GM18909 (cell line): ENCODE results near the gene KLRC2.
"Not testable (repeated sequence)": the region's sequence is repeated elsewhere in the genome, so short reads cannot be mapped to it uniquely, and the experiment has no call there.

Experiments used
- ATAC-seq: cut with Tn5 transposase; IDR thresholded peaks from one replicate; pipeline ENCODE4 v1.9.1; 2021; ENCODE audit warnings: mild to moderate bottlenecking; ENCODE audit not compliant: unreplicated experiment, poor library complexity

The KLRC2 gene

DNA sequence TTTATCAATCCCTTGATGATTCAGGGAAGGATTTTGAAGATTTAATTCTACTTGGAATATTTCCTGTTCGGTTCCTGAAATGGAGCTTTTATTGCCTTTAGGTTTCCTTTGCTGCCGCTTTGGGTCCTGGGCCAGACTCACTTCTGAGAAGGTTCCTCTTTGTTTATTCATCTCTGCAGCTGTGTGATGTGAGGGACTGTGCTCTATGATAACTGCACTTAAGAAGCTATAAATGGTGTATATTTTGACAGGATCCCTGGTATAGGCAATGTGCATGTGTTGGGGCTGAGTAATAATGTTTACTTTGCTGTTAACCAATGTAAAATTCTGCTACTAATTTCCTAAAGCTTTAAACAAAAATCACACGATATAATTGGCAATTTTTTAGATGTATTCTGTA lies at the start of gene KLRC2:
Gene KLRC2, minus strand, starts transcription at position 195 of the 400 bp plus-strand sequence. Its CDS starts 24 bp downstream, at position 171.
- ATAC-seq, result not testable (repeated sequence)

DNA sequence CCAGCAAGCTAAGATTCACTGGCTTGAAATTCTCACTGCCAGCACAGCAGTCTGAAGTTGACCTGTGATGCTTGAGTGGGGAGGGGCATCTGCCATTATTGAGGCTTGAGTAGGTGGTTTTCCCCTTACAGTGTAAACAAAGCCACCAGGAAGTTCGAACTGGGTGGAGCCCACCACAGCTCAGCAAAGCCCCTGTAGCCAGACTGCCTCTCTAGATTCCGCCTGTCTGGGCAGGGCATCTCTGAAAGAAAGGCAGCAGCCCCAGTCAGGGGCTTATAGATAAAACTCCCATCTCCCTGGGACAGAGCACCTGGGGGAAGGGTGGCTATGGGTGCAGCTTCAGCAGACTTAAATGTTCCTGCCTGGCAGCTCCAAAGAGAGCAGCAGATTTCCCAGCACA lies 46.1 kb upstream of the KLRC2 start:
- ATAC-seq, result not testable (repeated sequence)

DNA sequence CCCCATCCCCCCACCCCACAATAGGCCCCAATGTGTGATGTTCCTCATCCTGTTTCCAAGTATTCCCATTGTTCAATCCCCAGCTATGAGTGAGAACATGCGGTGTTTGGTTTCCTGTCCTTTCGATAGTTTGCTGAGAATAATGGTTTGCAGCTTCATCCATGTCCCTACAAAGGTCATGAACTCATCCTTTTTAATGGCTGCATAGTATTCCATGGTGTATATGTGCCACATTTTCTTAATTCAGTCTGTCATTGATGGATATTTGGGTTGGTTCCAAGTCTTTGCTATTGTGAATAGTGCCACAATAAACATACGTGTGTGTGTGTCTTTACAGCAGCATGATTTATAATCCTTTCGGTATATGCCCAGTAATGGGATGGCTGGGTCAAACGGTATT lies 37.0 kb upstream of the KLRC2 start:
- ATAC-seq, result not testable (repeated sequence)

DNA sequence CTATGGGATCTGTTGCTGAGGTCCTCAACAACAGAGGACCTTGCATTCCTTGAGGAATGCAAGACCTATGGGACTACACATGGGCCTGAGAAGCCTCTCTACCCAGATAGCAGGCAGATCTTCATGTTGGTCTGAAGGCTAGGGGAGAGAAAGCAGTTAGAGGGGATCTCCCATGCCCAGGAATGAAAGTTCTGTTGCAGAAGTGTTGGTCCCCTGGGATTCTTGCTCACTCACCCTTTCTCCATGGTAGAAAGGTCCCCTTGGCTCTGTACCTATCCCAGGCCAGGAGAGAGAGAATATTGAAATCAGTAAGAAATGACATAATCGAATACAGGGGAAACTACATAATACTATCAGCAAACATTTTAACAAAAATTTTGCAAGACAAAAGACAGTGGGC lies 33.9 kb upstream of the KLRC2 start:
- no peak for ATAC-seq

DNA sequence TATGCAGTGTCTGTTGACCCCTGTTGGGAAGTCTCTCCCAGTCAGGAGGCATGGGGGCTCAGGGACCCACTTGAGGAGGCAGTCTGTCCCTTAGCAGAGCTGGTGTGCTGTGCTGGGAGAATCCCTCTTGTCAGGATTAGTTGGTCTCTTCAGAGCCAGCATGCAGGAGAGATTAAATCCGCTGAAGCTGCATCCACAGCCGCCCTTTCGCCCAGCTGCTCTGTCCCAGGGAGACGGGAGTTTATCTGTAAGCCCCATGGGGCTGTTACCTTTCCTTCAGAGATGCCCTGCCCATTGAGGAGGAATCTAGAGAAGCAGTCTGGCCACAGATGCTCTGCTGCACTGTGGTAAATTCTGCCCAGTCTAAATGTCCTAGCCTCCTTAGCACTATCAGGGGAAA lies 30.5 kb upstream of the KLRC2 start:
- ATAC-seq, result no peak

DNA sequence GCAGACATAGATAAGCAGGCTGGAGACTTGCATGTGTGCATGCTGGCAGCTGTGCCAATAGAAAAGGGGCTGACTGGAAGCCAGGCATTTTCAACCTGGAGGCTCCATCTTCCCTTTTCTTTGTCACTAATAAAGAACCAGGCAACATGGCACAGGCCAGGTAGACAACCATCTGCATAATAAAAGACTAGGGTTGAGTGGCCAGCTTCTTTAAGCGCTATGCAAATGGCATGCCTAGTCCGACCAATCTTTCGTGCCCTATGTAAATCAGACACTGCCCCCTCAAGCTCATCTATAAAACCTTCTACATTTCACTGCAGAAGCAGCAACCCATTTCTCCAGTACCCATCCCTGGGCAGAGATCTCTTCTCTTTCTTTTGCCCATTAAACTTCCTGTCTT lies 21.9 kb upstream of the KLRC2 start:
- no peak for ATAC-seq

DNA sequence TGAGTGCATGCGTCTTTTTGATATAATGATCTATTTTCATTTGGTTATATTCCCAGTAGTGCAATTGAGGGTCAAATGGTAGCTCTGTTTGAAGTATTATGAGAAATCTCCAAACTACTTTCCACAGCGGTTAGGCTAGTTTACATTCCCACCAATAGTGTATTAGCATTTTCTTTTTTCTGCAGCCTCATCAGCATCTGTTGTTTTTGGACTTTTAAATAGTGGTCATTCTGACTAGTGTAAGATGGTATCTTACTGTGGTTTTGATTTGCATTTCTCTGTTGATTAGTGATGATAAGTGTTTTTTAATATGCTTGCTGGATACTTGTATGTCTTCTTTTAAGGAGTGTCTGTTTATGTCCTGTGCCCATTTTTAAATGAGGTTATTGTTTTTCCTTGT lies 21.0 kb upstream of the KLRC2 start:
- no peak for ATAC-seq

DNA sequence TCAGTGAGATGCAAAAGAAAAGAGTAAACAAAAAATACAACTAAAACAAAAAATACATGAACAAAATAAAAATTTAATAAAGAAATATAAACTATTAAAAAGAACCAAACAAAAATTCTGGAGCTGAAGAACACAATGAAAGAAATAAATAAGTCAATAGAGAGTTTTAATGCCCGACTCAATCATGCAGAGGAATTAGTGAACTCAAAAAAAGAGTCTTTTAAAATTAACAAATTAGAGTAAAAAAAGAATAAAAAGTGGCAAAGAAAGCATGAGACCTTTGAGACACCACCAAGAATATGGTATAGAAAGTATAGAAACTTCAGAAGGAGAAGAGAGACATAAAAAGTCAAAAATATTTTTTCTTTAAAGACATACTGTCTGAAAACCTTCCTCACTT lies 20.0 kb upstream of the KLRC2 start:
- no peak for ATAC-seq

DNA sequence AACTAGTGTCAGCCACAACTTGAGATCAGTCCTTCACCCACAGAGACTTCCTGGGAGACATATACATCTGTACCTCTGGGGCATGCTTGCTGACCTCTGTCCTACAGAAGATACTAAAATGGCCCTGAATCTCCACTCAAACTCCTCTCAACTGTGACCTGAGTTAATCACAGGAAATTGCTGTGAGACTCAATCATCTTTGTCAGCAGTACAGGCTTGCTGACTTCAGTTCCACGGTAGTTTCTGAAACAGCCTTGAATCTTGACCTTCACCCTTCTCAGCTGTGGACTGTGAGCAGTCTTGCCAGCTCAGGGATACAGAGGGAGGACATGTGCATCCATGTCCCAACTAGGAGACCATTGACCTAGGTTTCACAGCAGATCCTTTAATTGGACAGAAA lies 18.7 kb upstream of the KLRC2 start:
- no peak for ATAC-seq

DNA sequence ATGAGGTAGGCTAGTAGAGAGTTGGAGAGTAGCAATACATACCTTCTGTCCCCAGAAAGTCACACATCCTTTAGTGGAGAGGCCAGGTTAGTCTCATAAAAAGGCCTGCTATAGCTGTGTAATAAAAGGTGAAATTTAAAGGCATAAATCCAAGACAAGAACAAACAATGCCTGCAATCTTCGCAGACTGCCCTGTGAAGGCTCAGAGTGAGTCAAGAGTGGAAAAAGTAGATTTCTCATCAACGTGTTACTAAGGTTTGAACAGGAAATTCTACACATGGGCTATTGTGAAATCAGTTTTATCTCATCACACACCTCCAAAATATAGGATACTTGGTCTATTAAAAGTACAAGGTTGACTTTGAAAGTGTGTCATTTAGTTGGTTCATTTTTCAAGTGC lies 17.3 kb upstream of the KLRC2 start, which contains the start of gene KLRC1:
Gene KLRC1, minus strand, starts transcription at position 222 of the 400 bp plus-strand sequence. CDS start 2,221 bp downstream, outside the sequence.
- ATAC-seq, result no peak

DNA sequence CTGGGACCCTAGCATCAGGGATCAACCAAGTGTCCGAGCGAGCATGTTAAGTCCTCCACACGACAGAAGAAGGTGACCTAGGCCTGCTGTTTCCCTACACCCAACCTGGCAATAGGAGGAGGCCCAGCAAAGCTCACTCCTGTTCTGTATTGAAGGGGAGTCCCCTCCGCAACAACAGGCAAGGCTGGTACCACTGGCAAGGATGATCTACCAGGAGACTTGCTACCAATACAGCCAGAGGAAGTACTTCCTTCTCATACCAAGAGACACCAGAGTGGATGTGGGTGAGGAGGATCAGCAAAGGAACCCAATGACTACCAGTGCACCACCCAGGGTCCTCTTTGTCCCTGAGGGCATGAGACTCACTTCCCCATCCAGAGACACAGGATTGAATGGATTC lies 12.4 kb upstream of the KLRC2 start:
- ATAC-seq, result no peak

DNA sequence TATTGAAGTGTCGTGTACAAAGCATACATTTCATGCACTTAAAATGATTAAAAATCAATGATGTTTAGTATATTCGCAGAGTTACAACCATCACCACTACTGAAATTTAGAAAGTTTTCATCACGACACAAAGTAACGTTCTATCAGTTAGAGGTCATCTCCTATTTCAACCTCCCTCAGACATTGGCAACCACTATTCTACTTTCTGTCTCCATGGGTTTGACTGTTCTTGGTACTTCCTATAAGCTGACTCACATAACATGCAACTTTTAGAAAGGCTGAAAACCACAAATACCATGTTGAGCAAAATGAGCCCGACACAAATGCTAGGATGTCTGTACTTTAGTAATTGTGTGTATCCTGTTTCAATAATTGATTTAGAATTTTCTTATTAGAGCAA lies 10.2 kb upstream of the KLRC2 start:
- ATAC-seq, result not testable (repeated sequence)

DNA sequence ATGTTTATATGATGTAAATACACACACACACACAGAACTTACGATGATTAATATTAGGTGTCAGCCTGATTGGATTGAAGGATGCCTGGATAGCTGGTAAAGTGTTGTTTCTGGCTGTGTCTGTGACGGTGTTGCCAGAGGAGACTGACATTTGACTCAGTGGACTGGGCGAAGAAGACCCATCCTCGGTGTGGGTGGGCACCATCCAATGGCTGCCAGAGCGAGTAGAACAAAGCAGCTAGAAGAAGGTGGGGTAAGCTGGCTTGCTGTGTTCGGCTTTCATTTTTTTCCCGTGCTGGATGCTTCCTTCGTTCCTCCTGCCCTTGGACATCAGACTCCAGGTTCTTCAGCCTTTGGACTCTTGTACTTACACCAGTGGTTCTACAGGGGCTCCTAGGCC lies 5.3 kb upstream of the KLRC2 start:
- ATAC-seq, result not testable (repeated sequence)

DNA sequence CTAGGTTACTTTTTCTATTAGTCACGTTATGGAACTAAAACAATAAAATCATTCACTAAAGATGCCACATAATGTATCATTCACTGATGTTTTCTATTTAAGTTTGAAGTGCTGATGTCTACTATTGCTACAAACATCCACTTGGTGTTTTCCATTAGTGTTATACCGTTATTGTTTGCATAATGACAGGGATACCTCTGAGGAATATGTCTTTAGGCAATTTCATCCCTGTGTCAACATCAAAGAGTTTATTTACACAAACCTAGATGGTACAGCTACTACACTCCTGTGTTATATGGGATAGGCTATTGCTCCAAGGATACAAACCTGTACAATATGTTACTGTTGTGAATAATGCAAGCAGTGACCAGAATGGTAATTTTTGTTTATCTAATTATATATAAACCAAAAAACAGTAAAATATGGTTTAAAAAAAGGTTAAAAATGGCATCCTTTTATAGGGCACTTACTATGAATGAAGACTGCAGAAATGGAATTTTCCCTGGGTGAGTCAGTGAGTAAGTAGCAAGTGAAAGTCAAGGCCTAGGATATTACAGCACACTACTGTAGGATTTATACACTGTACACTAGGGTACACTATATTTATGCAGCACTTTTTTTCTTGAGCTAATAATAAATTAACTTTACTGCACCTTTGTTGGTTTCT lies 3.9 kb upstream of the KLRC2 start:
- not testable (repeated sequence) for ATAC-seq

DNA sequence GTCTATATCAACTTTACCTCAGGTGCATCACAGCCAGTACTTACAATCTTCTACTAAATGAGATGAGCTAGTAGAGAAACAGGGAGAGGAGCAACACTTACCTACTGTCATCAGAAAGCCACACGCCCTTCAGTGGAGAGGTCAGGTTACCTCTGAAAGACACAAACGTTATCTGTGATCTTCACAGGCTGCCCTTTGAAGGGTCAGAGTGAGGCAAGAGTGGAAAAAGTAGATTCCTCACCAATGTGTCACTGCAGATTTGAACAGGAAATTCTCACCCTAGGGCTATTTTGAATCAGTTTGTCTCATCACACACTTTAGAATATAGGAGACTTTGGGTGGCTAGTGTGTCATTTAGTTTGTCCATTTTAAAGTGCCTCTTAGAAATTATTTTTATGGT lies 1.8 kb upstream of the KLRC2 start:
- not testable (repeated sequence) for ATAC-seq

DNA sequence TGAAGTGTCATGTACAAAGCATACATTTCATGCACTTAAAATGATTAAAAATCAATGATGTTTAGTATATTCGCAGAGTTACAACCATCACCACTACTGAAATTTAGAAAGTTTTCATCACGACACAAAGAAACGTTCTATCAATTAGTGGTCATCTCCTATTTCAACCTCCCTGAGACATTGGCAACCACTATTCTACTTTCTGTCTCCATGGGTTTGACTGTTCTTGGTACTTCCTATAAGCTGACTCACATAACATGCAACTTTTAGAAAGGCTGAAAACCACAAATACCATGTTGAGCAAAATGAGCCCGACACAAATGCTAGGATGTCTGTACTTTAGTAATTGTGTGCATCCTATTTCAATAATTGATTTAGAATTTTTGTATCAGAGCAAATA lies 5.2 kb downstream of the KLRC2 start:
- not testable (repeated sequence) for ATAC-seq

DNA sequence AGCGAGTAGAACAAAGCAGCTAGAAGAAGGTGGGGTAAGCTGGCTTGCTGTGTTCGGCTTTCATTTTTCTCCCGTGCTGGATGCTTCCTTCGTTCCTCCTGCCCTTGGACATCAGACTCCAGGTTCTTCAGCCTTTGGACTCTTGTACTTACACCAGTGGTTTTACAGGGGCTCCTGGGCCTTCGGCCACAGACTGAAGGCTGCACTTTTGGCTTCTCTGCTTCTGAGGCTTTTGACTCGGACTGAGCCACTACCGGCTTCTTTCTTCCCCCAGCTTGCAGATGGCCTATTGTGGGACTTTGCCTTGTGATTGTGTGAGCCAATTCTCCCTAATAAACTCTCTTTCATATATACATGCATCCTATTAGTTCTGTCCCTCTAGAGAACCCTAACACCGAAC lies 9.9 kb downstream of the KLRC2 start:
- ATAC-seq, result not testable (repeated sequence)

DNA sequence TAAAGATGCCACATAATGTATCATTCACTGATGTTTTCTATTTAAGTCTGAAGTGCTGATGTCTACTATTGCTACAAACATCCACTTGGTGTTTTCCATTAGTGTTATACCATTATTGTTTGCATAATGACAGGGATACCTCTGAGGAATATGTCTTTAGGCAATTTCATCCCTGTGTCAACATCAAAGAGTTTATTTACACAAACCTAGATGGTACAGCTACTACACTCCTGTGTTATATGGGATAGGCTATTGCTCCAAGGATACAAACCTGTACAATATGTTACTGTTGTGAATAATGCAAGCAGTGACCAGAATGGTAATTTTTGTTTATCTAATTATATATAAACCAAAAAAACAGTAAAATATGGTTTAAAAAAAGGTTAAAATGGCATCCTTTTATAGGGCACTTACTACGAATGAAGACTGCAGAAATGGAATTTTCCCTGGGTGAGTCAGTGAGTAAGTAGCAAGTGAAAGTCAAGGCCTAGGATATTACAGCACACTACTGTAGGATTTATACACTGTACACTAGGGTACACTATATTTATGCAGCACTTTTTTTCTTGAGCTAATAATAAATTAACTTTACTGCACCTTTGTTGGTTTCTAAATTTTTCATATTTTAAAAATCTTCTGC lies 11.4 kb downstream of the KLRC2 start:
- not testable (repeated sequence) for ATAC-seq

DNA sequence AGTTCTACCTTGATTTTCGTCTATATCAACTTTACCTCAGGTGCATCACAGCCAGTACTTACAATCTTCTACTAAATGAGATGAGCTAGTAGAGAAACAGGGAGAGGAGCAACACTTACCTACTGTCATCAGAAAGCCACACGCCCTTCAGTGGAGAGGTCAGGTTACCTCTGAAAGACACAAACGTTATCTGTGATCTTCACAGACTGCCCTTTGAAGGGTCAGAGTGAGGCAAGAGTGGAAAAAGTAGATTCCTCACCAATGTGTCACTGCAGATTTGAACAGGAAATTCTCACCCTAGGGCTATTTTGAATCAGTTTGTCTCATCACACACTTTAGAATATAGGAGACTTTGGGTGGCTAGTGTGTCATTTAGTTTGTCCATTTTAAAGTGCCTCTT lies 13.7 kb downstream of the KLRC2 start:
- not testable (repeated sequence) for ATAC-seq

DNA sequence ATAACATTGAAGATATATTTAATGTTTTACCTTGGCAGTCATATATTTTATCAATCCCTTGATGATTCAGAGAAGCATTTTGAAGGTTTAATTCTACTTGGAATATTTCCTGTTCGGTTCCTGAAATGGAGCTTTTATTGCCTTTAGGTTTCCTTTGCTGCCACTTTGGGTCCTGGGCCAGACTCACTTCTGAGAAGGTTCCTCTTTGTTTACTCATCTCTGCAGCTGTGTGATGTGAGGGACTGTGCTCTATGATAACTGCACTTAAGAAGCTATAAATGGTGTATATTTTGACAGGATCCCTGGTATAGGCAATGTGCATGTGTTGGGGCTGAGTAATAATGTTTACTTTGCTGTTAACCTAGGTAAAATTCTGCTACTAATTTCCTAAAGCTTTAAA lies 15.5 kb downstream of the KLRC2 start, which contains the start of gene KLRC3:
Gene KLRC3, minus strand, starts transcription at position 262 of the 400 bp plus-strand sequence. Its CDS starts 45 bp downstream, at position 217.
- not testable (repeated sequence) for ATAC-seq

DNA sequence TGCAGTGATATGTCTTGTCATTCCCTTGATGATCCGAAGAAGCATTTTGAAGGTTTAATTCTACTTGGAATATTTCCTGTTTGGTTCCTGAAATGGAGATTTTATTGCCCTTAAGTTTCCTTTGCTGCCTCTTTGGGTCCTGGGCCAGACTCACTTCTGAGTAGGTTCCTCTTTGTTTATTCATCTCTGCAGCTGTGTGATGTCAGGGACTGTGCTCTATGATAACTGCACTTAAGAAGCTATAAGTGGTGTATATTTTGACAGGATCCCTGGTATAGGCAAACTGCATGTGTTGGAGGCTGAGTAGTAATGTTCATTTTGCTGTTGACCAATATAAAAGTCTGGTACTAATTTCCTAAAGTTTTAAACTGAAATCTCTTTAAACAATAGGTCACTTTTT lies 26.4 kb downstream of the KLRC2 start, which contains the start of gene KLRC4:
Gene KLRC4, minus strand, starts transcription at position 366 of the 400 bp plus-strand sequence. Its CDS starts 182 bp downstream, at position 184.
- no peak for ATAC-seq

DNA sequence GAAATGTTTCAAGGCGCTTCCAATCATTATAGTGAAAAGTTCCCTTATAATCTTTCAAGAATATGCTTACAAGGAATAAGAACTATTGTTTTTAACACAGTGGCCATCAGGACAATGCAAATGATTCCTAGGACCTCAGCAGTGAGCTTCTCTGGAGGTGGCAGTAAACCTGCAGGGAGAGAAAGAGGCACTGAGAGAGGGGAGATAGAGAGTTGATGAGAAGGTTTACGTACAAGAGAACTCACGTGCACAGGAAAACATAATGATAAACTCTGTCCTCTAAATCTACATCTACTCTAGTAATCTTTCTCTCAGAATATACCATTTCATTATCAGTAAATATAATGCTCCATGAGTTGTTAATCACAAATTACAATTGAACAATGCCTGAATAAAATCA lies 27.0 kb downstream of the KLRC2 start:
- no peak for ATAC-seq
